GM19324 (cell line): ENCODE measurements around the gene RAB36.

Experiments used
- ATAC-seq: cut with Tn5 transposase; IDR thresholded peaks from one replicate; pipeline ENCODE4 v1.9.1; 2021; ENCODE audit warnings: mild to moderate bottlenecking, moderate library complexity; ENCODE audit not compliant: unreplicated experiment, low FRiP score

RAB36 gene

DNA sequence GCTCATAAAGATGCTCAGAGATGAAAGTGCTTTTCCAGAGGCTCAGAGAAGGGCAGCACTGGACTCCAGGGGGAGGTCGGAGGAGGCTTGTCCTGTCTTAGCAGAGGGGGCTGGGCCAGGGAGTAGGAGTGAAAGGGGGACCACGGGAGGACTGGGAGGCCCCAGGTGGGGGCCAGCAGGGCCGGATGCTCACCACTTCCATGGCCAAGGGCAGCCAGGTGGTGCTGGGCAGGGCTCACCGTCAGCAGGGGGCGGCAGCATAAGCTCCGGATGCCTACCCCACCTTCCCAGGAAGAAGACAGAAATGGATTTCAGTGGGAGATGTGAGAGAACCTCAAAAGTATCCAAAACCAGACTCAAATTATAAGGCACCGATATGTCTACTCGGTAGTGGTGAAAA is 11.0 kb downstream of the RAB36 start:
- no peak for ATAC-seq

DNA sequence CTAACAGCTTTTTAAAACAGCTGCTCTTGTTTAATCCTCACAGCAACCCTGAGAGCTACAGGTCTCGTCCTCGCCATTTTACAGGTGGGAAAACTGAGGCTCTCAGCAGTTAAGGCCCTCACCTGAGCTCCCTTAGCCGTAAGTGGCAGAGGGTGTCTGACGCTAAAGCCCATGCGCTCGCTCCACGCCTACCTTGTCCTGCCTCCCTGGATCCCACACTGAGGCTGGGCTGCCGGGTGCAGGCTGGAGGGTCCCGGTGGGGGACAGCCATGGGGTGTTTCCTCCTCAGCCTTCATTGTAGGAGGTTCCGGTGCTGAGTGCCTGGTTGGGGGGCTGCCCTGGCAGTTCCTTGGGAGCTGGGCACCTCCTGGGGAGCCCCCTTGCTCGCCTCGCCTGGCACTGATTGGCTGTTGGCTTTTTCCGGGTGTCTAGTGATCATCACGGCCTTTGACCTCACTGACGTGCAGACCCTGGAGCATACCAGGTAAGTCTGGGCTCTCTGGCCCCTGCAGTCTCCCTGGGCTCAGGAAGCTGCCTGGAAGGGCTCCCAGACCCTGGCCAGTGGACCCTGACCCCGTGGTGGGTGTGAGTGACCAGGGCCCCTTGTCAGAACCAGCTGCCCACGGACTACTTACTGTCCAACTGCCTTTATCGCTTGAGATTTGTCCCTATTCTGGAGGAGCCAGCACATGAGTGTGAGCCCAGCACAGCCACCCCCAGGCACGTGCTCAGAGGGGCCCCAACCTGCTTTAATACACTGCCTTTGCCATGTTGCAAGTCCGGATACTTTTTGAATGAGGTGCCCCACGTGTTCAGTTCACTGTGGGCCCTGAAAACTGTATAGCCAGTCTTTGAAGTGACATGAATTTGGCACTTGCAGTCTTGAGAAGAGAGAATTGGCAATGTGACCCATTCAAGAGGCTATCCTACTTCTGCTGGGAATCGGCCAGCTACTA is 12.6 kb downstream of the RAB36 start:
- ATAC-seq: no peak

DNA sequence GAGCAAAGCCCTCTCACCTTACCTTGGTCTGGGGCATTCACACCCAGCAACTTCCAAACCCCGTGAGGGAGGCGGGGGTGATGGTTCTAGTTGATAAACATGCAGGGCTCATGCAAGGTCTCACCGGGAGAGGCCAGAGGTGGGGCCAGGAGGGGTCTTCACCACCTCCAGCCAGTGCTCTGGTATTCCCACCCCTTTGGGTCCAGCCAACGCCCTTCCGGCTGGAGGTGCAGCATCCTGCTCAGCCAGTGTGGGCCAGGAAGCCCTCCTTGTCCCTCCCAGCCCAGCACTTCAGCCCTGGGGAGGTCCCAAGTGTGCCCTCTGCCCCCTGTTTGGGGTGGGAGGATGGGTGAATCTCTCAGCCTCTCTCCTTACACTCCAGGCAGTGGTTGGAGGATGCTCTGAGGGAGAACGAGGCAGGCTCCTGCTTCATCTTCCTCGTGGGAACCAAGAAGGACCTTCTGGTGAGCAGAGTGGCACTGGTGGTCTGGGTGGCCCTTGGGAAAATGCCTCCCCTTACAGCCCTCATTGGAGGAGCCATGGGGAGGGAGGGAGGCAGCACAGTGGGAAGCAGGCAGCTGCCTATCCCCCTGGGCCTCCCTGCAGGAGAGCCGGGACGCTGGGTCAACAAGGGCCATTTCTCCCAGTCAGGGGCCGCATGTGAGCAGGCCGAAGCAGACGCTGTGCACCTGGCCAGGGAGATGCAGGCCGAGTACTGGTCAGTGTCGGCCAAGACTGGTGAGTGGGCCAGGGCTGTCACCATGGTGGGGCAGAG is 13.4 kb downstream of the RAB36 start:
- ATAC-seq: no peak

DNA sequence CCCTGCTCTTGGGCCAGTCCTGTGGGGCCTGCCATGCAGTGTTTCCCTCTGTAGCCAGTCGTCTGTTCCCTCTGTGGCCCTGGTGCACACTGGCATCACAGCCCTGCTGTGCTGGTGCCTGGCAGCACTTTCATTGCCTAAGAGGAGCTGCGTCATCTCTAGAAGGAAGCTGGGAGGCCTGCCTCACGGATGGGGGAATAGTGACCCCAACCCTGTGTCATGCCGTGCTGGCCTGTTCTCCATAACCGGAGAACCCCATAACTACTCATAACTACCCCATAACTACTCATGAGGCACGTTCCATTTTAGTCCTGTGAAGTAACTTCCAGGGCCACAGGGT is 14.0 kb downstream of the RAB36 start:
- no peak for ATAC-seq

DNA sequence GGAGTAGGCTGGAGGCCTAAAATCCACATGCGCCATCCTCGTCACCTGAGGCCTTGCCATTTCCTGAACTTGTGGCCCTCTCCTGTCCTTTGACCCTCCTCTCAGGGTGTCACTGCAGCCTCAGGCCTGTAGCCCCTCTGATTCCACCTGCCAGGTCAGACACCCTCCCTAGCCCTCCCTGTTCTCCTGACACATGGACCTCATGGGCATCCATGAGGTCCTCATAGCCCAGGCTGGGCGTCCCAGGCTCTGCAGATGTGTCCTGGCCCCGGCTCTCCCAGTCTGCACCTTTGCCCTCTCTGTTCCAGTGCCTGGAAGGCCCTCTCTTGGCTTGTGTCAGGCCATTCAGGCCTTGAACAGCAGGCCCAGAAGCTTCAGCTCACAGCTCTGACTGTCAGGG is 15.8 kb downstream of the RAB36 start:
- ATAC-seq: no peak

DNA sequence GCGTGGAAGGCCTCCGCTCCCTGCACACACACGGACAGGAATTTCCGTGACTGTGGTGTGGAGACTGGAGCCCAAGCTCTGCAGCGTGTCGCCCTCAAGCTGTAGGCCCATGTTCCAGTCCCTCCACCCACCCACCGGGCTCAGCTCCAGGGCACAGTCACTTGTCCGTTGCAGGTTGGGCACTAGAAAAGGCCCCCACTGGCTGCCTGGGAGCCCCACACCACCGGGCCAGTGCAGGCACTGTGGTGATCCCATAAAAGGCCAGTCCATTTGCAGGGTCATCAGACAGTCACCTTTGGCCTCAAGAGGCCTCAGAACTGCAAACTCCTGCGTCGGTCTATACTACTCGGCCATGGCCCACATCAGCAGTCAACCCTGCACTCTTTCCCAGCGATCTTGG is 16.3 kb downstream of the RAB36 start:
- no peak for ATAC-seq

DNA sequence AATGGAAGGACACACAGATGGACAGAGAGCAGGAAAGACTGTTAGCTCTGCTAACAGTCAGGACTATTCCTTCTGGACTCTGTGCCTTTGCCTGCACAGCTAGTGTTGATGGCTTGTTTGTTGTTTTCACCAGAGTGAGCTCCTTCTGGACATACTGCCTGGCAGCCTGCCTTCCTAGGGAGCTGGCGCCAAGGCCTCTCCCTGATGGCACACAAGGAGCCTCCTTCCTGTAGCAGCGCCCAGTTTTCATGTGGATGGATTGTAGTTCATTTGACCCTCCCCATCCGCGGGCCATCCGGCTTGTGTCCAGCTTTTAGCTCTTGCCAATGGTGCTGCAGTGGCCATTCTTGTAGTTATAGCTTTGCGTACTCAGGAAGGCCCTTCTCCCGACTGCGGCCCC is 18.4 kb downstream of the RAB36 start:
- ATAC-seq: no peak

DNA sequence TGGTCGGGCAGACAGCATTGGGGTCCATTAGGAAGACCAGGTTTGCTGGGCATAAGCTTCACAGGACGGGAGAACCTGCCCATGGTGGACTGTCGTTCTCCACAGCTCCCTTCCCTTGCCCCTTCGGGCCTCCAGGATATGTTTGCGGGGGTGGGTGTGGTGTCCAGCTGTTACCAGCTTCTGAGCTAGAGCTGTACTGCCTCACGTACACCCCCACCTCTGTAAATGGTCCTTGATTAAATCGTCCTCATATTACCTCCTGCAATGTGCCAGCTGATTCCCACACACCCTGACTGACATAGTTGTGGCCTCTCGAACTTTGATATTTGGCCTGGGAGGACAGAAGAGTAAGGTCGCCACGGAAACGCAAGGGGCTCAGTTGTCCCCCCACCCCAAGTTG is 18.8 kb downstream of the RAB36 start:
- ATAC-seq: no peak

DNA sequence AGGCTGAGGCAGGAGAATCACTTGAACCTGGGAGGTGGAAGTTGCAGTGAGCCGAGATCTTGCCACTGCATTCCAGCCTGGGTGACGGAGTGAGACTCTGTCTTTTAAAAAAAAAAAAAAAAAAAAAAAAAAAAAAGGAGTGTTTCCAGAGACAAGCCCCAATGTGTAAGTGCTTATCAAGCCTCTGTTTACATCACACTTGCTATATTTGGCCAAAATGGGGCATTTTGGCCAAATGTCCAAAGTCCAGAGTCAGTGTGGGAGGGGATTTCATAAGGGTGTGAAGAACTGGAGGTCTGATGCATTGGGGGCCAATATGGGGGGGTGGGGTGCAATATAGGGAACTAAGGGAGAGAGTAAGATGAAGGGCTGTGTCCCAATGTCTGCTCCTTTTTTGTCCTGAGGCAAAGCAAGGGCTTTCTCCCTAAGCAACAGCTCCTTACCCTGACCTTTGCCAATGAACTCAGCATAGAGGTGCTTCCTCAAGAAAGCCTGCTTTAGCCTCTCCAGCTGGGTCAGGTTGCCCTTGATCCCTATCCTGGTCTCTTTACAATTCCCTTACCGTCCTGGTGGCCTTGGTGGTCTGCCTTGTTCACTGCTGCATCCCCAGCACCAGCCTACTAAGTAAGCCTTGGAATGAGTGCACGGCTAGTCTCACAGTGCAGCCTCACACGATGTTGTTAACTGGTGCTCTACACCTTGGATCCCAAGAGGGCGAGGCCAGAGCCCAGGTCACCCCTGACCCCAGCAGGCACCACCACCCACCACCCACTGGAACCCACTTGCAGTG is 21.0 kb downstream of the RAB36 start:
- ATAC-seq: no peak

DNA sequence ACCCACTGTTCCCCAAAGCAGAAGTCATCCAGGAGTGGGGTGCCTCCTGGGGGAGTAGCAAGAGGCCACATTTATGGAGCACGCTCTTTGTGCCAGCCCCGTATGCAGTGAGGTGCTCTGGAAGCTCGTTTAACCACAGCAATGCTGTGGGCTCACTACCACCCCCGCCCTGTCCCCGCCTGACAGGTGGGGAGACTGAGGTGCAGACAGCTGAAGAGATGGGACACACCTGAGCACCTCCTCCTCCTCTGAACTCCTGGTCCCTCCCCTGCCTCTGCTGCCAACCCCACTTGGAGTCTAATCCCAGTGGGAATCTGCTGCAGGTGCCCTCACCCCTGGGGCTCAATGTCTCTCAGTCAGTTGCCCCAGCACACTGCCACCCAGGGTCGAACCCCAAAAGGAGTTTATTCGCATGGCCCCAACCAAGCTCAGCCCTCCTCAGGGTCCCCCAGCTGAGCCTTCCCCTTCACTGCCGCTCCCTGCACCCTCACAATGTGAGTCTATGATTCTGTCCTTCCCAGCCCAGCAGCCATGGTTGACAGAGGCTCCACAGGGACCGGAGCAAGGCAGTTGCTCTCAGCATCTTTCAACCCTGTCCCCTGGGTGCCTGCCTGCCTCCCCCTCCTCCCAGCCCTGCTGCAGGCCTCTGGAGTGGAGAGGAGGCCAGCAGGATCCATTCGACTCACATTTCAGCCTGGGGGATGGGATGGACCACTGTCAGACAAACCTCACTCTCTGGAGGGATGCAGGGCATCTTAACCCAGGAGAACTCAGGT is 21.8 kb downstream of the RAB36 start:
- ATAC-seq: no peak

DNA sequence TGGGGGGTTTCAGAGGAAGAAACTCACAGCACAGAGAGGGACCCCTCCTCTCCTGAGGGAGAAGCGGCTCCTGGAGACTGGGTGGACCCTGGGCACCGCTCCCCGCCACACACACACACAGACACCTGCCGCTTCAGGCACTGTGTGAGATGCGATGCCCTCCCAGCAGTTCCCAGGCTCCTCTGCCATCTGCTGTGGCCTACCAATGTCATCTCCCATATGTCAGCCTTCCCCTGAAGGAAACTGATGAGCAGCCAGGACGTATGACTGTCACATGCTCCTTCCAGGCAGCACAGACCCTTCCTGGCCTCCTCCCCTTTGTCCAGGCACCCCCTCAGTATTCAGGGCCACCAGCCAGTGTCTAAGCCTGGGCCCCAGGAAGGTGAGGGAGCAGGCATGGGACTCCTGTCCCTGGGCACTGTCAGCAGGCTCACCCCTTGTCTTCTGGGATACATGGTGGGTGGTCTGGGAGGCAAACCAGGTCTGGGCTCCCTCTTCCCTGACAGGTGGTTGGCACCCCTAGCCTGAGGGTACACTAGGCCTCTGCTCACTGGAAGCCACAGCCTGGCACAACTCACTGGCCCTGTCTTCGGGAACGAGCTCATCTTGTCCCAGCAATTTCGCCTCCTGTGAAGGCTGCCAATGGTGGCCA is 23.2 kb downstream of the RAB36 start:
- ATAC-seq: no peak

DNA sequence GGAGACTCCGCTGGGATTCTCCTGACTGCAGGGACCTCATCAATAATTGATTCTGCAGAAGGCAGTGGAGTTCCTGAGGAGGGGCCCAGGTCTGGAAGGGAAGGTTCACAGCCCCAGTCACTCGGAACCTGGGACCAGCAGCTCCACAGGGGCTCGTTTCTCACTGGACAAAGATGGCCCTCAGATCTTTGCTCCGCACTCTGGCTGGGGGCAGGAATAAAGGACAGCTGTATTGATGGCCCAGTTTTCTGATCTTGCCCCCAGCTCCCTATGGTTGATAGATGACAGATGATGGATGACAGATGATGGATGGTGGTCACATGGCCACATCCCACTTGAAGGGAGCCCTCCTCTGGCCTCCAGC is 23.7 kb downstream of the RAB36 start:
- no peak for ATAC-seq

DNA sequence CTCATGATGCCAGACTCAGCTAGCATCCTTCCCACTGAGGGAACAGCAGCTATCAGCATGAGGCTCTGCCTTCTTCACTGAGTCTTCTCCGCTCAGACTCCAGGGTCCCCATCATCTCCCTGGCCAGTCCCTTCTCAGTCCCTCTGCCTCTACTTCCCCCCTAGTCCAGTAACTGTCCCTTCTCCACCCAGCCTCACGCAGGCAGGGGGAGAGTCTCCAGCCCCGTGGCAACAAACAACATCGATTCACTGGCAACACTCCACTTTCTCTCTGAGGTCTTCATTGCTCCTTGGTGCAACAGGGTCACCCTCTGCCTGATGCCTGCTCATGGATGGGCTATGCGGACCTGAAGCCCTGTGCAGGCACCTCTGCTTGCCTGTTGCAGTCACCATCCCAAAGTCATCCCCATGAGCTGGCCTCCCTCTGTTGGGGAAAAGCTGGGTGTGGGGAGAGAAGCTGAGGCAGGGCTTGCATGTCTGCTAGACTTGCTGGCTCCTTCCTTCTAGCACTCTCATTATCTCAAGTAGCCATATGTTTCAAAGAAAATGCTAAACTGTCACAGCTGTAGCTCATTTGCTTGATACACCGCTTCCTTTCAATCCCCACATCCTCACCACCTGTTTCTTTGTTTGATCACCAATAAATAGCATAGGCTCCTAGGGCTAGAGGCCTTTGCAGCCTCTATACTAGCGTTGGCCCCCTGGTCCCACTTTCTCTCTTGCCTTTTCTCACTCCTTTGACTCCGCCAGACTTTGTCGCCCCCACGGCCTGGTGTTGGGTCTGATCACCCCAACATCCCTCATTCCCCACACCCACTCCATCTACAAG is 30.8 kb downstream of the RAB36 start:
- no peak for ATAC-seq

DNA sequence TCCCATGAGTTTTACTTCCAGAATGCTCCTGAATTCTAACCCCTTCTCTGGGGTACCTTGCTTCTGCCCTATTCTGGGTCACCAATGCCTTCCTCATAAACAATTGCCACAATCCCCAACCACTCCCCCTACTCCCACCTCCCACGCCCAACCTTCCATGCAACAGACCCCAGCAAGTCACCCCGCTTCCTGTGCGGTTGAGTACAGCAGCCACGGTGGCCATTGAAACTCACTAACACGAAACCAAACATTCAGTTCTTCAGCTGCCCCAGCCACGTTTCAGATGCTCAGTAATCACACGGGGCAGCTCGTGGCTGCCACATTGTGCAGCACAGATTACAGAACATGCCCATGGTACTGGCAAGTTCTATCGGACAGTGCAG is 31.4 kb downstream of the RAB36 start:
- no peak for ATAC-seq

DNA sequence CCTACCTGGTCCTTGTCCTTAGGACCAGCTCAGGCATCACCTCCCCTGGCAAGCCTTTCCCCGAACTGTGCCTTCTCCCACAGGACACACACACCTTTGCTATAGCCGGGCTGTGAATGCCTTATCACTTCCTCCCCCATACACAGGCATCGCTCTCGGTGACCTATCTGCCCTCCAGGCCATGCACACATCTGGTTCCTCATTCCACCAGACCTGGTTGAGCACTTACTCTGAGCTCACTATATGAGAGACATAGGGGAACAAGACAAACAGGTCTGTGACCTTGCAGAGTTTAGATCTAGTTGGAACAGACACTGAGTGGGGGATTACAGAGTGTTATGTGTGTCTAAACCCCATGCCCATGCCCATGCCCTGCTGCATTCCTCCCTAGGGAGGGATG is 31.9 kb downstream of the RAB36 start:
- no peak for ATAC-seq

DNA sequence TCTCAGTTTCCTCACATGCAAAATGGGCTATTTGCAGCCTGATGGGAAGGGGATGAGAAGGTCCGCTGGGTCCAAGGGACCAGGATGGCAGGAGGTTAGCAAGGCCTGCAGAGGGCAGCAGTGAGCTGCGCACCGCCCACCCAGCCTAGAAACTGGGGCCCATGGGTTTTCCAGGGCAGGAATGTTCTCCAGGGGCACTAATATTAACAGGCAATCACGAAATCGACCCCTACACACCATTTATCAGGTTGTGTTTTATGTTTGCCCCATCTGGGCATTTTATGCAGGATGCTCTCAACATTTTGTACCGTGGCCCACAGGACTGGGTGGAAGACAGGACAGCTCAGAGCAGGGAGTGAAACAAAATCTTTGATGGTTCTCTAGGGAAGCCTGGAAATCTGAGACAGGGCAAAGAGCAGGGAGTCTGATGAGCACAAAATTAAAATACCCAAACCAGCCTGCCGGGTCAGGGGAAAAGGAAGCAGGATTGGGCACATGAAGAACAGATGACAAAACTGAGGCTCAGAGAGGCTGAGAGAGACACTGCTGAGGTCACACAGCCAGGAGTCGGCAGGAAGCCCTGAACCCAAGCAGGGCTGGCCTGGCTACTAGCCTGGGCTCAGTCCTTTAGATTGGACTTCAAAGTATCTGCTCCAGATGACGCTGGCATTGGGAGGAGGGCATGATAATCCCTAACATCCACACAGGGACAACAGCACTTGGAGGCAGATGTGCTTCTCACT is 33.4 kb downstream of the RAB36 start:
- ATAC-seq: no peak

DNA sequence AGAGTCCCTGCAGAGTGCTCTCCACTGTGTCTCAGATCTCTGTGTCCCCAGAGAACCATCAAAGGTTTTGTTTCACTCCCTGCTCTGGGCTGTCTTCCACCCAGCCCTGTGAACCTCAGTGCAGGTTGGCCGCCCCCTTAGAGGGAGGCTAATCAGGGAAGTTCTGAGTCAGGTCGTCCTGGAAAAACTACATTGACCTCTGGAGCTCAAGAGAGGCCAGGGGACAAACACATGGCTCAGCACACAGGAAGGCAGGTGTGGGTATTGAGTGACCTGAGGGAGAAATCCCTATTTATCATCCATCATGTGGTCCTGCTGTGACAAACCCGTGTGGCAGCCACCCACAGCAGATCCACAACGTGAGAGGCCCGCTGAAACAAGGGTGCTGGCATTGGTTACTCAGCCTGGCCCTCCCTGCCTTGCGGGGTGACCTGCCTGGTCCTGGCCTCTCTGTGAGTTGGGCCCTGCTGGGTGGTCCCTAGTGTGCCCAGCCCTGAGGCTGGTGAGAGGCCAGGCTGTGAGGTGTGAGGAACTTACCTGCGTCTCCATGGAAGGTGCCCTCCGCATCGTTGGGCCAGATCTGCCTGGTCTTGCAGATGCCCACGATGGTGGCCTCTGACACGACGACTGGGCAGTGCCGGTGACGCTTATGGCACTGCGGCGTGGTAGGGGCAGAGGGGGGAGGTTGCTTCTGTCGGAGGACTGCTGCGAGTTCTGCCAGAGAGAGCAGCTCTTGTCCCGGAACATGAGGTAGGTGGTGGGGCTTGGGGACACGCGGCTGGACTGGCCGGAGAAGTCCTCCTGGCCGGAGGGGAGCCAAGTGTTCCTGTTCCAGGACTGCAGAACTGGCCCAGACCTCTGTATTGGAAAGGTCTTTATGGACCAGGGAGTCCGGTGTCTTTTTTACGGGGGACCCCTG is 34.4 kb downstream of the RAB36 start:
- no peak for ATAC-seq
